HFF-Myc (cell line): Measurements from ENCODE around the gene RHOBTB3.
"Not testable (repeated sequence)": the region's sequence is repeated elsewhere in the genome, so short reads cannot be mapped to it uniquely, and the experiment has no call there.

Experiments
- DNase-seq: peaks from one replicate; pipeline ENCODE4 v3.0.0-alpha.2; 2011; ENCODE audit warnings: low read depth; ENCODE audit errors: extremely low read depth
- H3K4me3 ChIP-seq: replicated peaks from 2 replicates; pipeline ENCODE4 v1.5.1; 2011; ENCODE audit warnings: low read depth, mild to moderate bottlenecking, control low read depth, low read length
- TF ChIP-seq, protein P1 (sequence below): IDR thresholded peaks from 2 replicates; pipeline ENCODE4 v1.5.1; 2012; ENCODE audit warnings: mild to moderate bottlenecking, low read depth, low read length, control low read depth; ENCODE audit errors: missing control alignments

Gene RHOBTB3

GRCh38 chr5:95806687-95807086, 75.6 kb downstream of the RHOBTB3 start:
- no peak for DNase-seq
- TF ChIP-seq, protein P1, sequence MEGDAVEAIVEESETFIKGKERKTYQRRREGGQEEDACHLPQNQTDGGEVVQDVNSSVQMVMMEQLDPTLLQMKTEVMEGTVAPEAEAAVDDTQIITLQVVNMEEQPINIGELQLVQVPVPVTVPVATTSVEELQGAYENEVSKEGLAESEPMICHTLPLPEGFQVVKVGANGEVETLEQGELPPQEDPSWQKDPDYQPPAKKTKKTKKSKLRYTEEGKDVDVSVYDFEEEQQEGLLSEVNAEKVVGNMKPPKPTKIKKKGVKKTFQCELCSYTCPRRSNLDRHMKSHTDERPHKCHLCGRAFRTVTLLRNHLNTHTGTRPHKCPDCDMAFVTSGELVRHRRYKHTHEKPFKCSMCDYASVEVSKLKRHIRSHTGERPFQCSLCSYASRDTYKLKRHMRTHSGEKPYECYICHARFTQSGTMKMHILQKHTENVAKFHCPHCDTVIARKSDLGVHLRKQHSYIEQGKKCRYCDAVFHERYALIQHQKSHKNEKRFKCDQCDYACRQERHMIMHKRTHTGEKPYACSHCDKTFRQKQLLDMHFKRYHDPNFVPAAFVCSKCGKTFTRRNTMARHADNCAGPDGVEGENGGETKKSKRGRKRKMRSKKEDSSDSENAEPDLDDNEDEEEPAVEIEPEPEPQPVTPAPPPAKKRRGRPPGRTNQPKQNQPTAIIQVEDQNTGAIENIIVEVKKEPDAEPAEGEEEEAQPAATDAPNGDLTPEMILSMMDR, result no peak
- H3K4me3 ChIP-seq, result no peak overlapping the region

- no peak for DNase-seq
- no peak overlapping the region for H3K4me3 ChIP-seq
- TF ChIP-seq, protein P1, result no peak
Observed at GRCh38 chr5:95808013-95808685, 77.0 kb downstream of the RHOBTB3 start.

- TF ChIP-seq, protein P1, result no peak
- no peak overlapping the region for H3K4me3 ChIP-seq
- peak; percentile 67 for DNase-seq
Observed at GRCh38 chr5:95808686-95809413, 77.7 kb downstream of the RHOBTB3 start.

DNA sequence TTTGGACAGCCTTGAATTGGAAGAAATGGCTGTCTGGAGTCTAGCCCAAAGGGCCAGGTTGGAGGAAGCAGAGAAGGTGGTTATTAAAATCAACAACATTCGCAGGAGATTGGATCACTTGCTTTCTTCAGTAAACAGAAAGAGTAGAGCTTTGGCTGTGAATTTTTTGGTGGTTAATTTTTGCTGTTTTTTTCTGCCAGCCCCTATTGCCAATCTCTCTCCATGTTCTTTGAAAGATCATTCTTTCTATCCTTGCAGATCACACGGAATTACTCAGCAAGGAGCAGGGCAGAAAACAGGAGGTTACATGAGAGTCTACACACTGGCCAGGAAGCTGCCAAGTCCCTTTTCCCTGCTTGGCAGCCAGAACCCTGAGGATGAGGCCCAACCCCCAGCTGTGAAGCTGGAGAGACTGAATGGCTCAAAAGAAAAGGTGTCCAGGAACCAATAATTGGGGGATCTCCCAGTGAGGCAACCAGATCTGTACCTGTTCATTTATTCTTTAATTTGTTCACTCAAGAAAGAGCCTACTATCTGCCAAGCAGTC, 78.4 kb downstream of the RHOBTB3 start:
- TF ChIP-seq, protein P1, result no peak
- H3K4me3 ChIP-seq, result no peak overlapping the region
- no peak for DNase-seq

- no peak overlapping the region for H3K4me3 ChIP-seq
- TF ChIP-seq, protein P1, result no peak
- no peak for DNase-seq
Observed at GRCh38 chr5:95810305-95811125, 79.4 kb downstream of the RHOBTB3 start.

- not testable (repeated sequence) for H3K4me3 ChIP-seq, DNase-seq
Observed at GRCh38 chr5:95811126-95811423, 79.9 kb downstream of the RHOBTB3 start.

DNA sequence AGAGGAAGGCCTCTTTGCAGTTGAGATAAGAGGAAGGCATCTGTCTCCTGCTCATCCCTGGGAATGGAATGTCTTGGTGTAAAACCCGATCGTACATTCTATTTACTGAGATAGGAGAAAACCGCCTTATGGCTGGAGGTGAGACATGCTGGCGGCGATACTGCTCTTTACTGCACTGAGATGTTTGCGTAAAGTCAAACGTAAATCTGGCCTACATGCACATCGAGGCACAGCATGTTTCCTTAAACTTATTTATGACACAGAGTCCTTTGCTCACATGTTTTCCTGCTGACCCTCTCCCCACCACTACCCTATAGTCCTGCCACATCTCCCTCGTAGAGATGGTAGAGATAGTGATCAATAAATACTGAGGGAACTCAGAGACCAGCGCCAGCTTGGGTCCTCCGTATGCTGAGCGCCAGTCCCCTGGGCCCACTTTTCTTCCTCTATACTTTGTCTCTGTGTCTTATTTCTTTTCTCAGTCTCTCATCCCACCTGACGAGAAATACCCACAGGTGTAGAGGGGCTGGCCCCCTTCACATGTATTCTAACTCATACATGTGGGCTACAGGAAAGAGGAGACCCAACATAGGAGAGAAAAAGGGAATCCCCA, 80.4 kb downstream of the RHOBTB3 start:
- H3K4me3 ChIP-seq, DNase-seq: not testable (repeated sequence)
